HCT116 (cell line): ENCODE results near the gene TMEM198. TPM values are rescaled to one million over a fixed set of nuclear protein-coding genes. Genes with fewer than 3 reads are reported as not detected.

Source experiments
- ATAC-seq: fragments of 200-7000 bp; cut with Tn5 transposase; 2 replicates; pipeline ENCODE4 v1.9.1; 2020; ENCODE audit warnings: mild to moderate bottlenecking, moderate library complexity
- BruUV-seq: library from RNA; stranded (reverse); fragments of 400-500 nt; replicated peaks from 2 replicates; lab custom pipeline; 2021; lab: Mats Ljungman, UMichigan
- CTCF ChIA-PET: fragments of 300-600 bp; sonication (Branson Sonifier 250); formaldehyde crosslinking; loops from one replicate; lab custom pipeline; 2021; ENCODE audit warnings: antibody characterized with exemption; lab: Charles Lee
- POLR2A ChIA-PET: fragments of 300-600, 350-600 bp; sonication (Branson Sonifier 250); formaldehyde crosslinking; loops from one replicate; lab custom pipeline; 2021; ENCODE audit warnings: antibody characterized with exemption; lab: Charles Lee
- RAD21 ChIA-PET, 2 experiments: fragments of 300-600 bp; sonication (Branson Sonifier 250); formaldehyde crosslinking; loops; one replicate each; lab custom pipeline; 2023; ENCODE audit warnings: low total read pairs in 2 of 2; ENCODE audit not compliant: uncharacterized antibody in 2 of 2, unreplicated experiment in 2 of 2, low non-redundant PET in 1 of 2; lab: Charles Lee
- DNase-seq: peaks from one replicate; pipeline ENCODE4 v3.0.0-alpha.2; 2010; ENCODE audit warnings: low read depth, low spot score
- H2AFZ ChIP-seq: fragments of 200-600 bp; shearing (Covaris generic), sonication (generic); 2 replicates; pipeline ENCODE4 v1.6.1; 2017; ENCODE audit warnings: low read depth, mixed run types, mixed read lengths, antibody characterized with exemption, low read length; ENCODE audit not compliant: poor library complexity, severe bottlenecking
- H3K27ac ChIP-seq: 2 replicates; pipeline ENCODE4 v1.5.1; 2012; ENCODE audit warnings: low read depth, low read length
- H3K27me3 ChIP-seq: fragments of 200-600 bp; sonication (generic); 2 replicates; pipeline ENCODE4 v1.6.1; 2016; ENCODE audit warnings: mixed run types, low read length, mixed read lengths; ENCODE audit not compliant: insufficient read depth
- H3K36me3 ChIP-seq, 2 experiments: fragments of 200-500 bp in 1 of 2; fragments of 200-600 bp in 1 of 2; sonication (Bioruptor generic) in 1 of 2; sonication (generic) in 1 of 2; 2 replicates each; pipeline versions ENCODE4 v1.5.1 to v1.6.1; 2014 to 2016; ENCODE audit warnings: low read length in 2 of 2, inconsistent platforms in 1 of 2, mixed read lengths in 1 of 2, mixed run types in 1 of 2; ENCODE audit not compliant: insufficient read depth in 2 of 2, control insufficient read depth in 1 of 2
- H3K4me1 ChIP-seq, 2 experiments: fragments of 200-600 bp in 1 of 2; sonication (generic) in 1 of 2; 2 replicates each; pipeline versions ENCODE4 v1.5.1 to v1.6.1; 2012 to 2017; ENCODE audit warnings: low read length in 2 of 2, inconsistent platforms in 1 of 2, mild to moderate bottlenecking in 1 of 2, mixed read lengths in 1 of 2, mixed run types in 1 of 2, moderate library complexity in 1 of 2; ENCODE audit not compliant: insufficient read depth in 2 of 2, control insufficient read depth in 1 of 2
- H3K4me2 ChIP-seq: fragments of 200-600 bp; sonication (generic); 2 replicates; pipeline ENCODE4 v1.6.1; 2017; ENCODE audit warnings: mixed run types, low read length, mixed read lengths
- H3K4me3 ChIP-seq, 2 experiments: fragments of 200-600 bp in 1 of 2; sonication (generic) in 1 of 2; replicated peaks in 1 of 2; 2 replicates each; pipeline ENCODE4 v1.5.1; 2011 to 2016; ENCODE audit warnings: low read length in 2 of 2, control low read depth in 1 of 2, low read depth in 1 of 2, mild to moderate bottlenecking in 1 of 2, mixed read lengths in 1 of 2, mixed run types in 1 of 2
- H3K79me2 ChIP-seq: fragments of 200-600 bp; sonication (generic); 2 replicates; pipeline ENCODE4 v1.6.1; 2017; ENCODE audit warnings: mild to moderate bottlenecking, mixed run types, low read length, moderate library complexity, mixed read lengths; ENCODE audit not compliant: insufficient read depth
- H3K9ac ChIP-seq: fragments of 200-600 bp; sonication (generic); 2 replicates; pipeline ENCODE4 v1.6.1; 2016; ENCODE audit warnings: low read length, mixed read lengths
- H3K9me2 ChIP-seq: fragments of 200-600 bp; sonication (generic), shearing (Covaris generic); 2 replicates; pipeline ENCODE4 v1.6.1; 2017; ENCODE audit warnings: mixed run types, mild to moderate bottlenecking, moderate library complexity; ENCODE audit not compliant: insufficient read depth
- H3K9me3 ChIP-seq, 2 experiments: fragments of 200-500 bp in 1 of 2; fragments of 200-600 bp in 1 of 2; sonication (Bioruptor generic) in 1 of 2; sonication (generic) in 1 of 2; 2 replicates each; pipeline ENCODE4 v1.6.1; 2014 to 2017; ENCODE audit warnings: low read length in 2 of 2, mixed read lengths in 2 of 2, inconsistent platforms in 1 of 2, low read depth in 1 of 2, mild to moderate bottlenecking in 1 of 2, mixed run types in 1 of 2, moderate library complexity in 1 of 2; ENCODE audit not compliant: control insufficient read depth in 1 of 2, insufficient read depth in 1 of 2
- H4K20me1 ChIP-seq: fragments of 200-600 bp; sonication (generic), shearing (Covaris generic); 2 replicates; pipeline ENCODE4 v1.6.1; 2017; ENCODE audit warnings: mixed run types, mild to moderate bottlenecking, moderate library complexity; ENCODE audit not compliant: insufficient read depth
- CEBPB ChIP-seq: IDR thresholded peaks from 2 replicates; pipeline ENCODE4 v1.6.1; 2012; ENCODE audit warnings: low read depth
- CTCF ChIP-seq, 3 experiments: fragments of 200-600 bp in 1 of 3; sonication (generic) in 1 of 3; IDR thresholded peaks in 2 of 3; conservative IDR thresholded peaks in 1 of 3; 2 replicates each; pipeline ENCODE4 v1.5.1; 2012 to 2017; ENCODE audit warnings: low read depth in 2 of 3, low read length in 2 of 3, antibody characterized with exemption in 1 of 3, borderline replicate concordance in 1 of 3, control low read depth in 1 of 3, mild to moderate bottlenecking in 1 of 3, mixed read lengths in 1 of 3, mixed run types in 1 of 3, moderate library complexity in 1 of 3; ENCODE audit not compliant: insufficient read depth in 1 of 3
- POLR2A ChIP-seq: IDR thresholded peaks from 2 replicates; pipeline ENCODE4 v1.7.0; 2011; ENCODE audit warnings: borderline replicate concordance; ENCODE audit not compliant: insufficient read depth, insufficient read length; ENCODE audit errors: extremely low read depth
- POLR2AphosphoS5 ChIP-seq: IDR thresholded peaks from 2 replicates; pipeline ENCODE4 v1.6.1; 2011; ENCODE audit warnings: mild to moderate bottlenecking, low read depth, low read length, moderate library complexity
- YY1 ChIP-seq: IDR thresholded peaks from 2 replicates; pipeline ENCODE4 v1.6.1; 2011; ENCODE audit warnings: low read length, low read depth, moderate library complexity, mild to moderate bottlenecking; ENCODE audit not compliant: insufficient replicate concordance; ENCODE audit errors: extremely low read depth
- ZFX ChIP-seq: fragments of 450-650 bp; IDR thresholded peaks from 2 replicates; pipeline ENCODE4 v1.6.1; 2017
- intact Hi-C: fragments of 100-400 bp; cut with micrococcal nuclease; formaldehyde crosslinking; loops from 2 replicates; pipeline ENCODE4 v1.10.0; 2022
- total RNA-seq: library from RNA; stranded (reverse); gene quantifications from one replicate; pipeline ENCODE4 v1.2.1, GENCODE V29; 2021; ENCODE audit not compliant: unreplicated experiment
- TF ChIP-seq, protein P1 (sequence below): IDR thresholded peaks from 2 replicates; pipeline ENCODE4 v1.6.1; 2012; ENCODE audit warnings: low read depth

TMEM198 gene
- total RNA-seq, 1 experiment from 2014 or later: 2.1 TPM

DNA sequence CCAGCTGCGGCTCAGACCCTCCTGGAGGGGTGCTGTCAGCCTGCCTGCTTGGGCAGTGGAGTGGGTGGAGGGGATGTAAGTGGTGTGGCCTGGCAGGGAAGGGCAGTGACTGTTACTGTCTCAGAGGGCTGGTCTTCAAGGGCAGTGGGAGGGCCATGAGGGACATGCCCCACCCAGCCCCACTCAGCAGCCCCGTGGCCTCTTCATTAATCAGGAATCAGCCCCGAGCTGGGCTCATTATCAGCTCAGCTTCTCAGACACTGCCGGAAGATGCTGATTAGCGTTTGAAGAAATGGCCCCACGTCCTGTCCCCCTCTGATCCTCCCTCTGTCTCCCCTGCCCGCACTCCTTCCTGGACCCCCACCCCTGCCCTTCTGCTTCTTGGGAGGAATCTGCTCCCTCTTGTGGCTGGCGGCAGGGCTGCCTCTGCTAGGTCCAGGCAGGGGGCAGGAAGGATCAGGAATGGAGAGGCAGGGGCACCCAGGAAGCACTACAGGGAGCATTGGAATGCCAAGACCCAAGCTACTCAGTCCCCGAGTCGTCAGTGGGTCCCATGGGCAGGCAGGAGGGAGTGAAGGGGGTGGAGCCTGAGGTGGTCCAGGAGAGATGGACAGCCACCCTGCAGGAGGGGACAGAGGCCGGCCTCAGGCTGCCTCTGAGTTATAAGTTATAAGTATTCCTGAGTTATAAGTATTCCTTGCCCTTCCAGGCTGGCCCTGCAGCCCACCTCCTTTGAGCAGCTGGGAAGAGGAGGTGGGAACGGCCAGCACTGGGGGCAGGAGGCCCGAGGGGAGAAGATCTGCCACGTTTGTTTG lies 22.6 kb upstream of the TMEM198 start:
- peak; percentile 82 for ATAC-seq

More for the DNA sequence above, 22.6 kb upstream of the TMEM198 start:
- CTCF ChIA-PET: interaction anchor here (0.9 to 3.0 kb wide), 12 partner anchors 9 to 118 kb away, joined by 3 to 34 read pairs (median 10); partner anchors contain the start of gene GMPPA
- intact Hi-C loops: loop anchor here (2.0 kb wide), 1 partner anchor 44 kb away; no protein-coding TSS in a partner anchor
- no peaks in the 10 kb centered on the region for H3K79me2 ChIP-seq
- DNase-seq: no peak
- POLR2A ChIA-PET: interaction anchor here (0.6 to 1.9 kb wide), 6 partner anchors 9 to 623 kb away, joined by 3 to 5 read pairs (median 4); partner anchors contain the start of gene GMPPA
- no peaks in the 10 kb centered on the region for H3K27me3 ChIP-seq
- no peaks in the 10 kb centered on the region for H3K36me3 ChIP-seq
- H4K20me1 ChIP-seq: no peaks in the 10 kb centered on the region
- peak overlapping the region; percentile 88 for H3K4me2 ChIP-seq
- H3K9ac ChIP-seq: peak overlapping the region; percentile 64
- TF ChIP-seq, protein P1, sequence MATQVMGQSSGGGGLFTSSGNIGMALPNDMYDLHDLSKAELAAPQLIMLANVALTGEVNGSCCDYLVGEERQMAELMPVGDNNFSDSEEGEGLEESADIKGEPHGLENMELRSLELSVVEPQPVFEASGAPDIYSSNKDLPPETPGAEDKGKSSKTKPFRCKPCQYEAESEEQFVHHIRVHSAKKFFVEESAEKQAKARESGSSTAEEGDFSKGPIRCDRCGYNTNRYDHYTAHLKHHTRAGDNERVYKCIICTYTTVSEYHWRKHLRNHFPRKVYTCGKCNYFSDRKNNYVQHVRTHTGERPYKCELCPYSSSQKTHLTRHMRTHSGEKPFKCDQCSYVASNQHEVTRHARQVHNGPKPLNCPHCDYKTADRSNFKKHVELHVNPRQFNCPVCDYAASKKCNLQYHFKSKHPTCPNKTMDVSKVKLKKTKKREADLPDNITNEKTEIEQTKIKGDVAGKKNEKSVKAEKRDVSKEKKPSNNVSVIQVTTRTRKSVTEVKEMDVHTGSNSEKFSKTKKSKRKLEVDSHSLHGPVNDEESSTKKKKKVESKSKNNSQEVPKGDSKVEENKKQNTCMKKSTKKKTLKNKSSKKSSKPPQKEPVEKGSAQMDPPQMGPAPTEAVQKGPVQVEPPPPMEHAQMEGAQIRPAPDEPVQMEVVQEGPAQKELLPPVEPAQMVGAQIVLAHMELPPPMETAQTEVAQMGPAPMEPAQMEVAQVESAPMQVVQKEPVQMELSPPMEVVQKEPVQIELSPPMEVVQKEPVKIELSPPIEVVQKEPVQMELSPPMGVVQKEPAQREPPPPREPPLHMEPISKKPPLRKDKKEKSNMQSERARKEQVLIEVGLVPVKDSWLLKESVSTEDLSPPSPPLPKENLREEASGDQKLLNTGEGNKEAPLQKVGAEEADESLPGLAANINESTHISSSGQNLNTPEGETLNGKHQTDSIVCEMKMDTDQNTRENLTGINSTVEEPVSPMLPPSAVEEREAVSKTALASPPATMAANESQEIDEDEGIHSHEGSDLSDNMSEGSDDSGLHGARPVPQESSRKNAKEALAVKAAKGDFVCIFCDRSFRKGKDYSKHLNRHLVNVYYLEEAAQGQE: no peak
- TF ChIP-seq POLR2AphosphoS5 (peak; percentile 28; the same call in 1 of the 2 replicates), CEBPB (no peak), POLR2A (no peak), ZFX (no peak), CTCF (IDR thresholded peaks at IDR 0.05 in 2 of 3, conservative IDR thresholded peaks at IDR 0.05 in 1 of 3; ENCODE audit: borderline replicate concordance in 1 of 3, insufficient read depth in 1 of 3, low read depth in 2 of 3, low read length in 2 of 3) (peak in 2 of 3 experiments; percentile 82 to 85; a peak in 4 of 6 replicates), YY1 (no peak)
- H3K9me2 ChIP-seq: no peaks in the 10 kb centered on the region
- H3K4me3 ChIP-seq: peak overlapping the region; percentile 21 to 49
- RAD21 ChIA-PET: interaction anchor here (0.7 to 1.9 kb wide), 4 partner anchors 22 to 118 kb away, joined by 3 to 8 read pairs (median 4); partner anchors contain the start of gene GMPPA (in 1 of the 2)
- no TSS peak for BruUV-seq
- peaks cover 36 to 73% of the 10 kb centered on the region in 2 experiments for H3K4me1 ChIP-seq
- peak overlapping the region; percentile 77 for H2AFZ ChIP-seq
- H3K27ac ChIP-seq: peak overlapping the region; percentile 78
- H3K9me3 ChIP-seq: no peaks in the 10 kb centered on the region
